ENCODE data around the gene PRX. TPM values are rescaled to one million over a fixed set of nuclear protein-coding genes. Genes with fewer than 3 reads are reported as not detected.
"Not testable (repeated sequence)": the region's sequence is repeated elsewhere in the genome, so short reads cannot be mapped to it uniquely, and the experiment has no call there.

The PRX gene, protein sequence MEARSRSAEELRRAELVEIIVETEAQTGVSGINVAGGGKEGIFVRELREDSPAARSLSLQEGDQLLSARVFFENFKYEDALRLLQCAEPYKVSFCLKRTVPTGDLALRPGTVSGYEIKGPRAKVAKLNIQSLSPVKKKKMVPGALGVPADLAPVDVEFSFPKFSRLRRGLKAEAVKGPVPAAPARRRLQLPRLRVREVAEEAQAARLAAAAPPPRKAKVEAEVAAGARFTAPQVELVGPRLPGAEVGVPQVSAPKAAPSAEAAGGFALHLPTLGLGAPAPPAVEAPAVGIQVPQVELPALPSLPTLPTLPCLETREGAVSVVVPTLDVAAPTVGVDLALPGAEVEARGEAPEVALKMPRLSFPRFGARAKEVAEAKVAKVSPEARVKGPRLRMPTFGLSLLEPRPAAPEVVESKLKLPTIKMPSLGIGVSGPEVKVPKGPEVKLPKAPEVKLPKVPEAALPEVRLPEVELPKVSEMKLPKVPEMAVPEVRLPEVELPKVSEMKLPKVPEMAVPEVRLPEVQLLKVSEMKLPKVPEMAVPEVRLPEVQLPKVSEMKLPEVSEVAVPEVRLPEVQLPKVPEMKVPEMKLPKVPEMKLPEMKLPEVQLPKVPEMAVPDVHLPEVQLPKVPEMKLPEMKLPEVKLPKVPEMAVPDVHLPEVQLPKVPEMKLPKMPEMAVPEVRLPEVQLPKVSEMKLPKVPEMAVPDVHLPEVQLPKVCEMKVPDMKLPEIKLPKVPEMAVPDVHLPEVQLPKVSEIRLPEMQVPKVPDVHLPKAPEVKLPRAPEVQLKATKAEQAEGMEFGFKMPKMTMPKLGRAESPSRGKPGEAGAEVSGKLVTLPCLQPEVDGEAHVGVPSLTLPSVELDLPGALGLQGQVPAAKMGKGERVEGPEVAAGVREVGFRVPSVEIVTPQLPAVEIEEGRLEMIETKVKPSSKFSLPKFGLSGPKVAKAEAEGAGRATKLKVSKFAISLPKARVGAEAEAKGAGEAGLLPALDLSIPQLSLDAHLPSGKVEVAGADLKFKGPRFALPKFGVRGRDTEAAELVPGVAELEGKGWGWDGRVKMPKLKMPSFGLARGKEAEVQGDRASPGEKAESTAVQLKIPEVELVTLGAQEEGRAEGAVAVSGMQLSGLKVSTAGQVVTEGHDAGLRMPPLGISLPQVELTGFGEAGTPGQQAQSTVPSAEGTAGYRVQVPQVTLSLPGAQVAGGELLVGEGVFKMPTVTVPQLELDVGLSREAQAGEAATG (N-terminal part only)
- 1 to 10 TPM; 1.0 to 1.4 TPM for total RNA-seq

- Mint-ChIP-seq H3K27ac (no peak within 1 kb of the TSS), H3K4me1 (peaks cover 10% of the 10 kb centered on the region), H3K36me3 (ENCODE audit: low read depth) (no peaks in the 10 kb centered on the region), H3K27me3 (peaks cover 2% of the 10 kb centered on the region), H3K9me3 (ENCODE audit: low read depth) (no peaks in the 10 kb centered on the region), H3K4me3 (no peak within 1 kb of the TSS)
- DNase-seq (no peak), ATAC-seq (no peak)
- ChIA-PET CTCF (interaction anchor here (0.7 to 1.2 kb wide), 2 partner anchors 13 to 18 kb away, joined by 3 read pairs; no protein-coding TSS in a partner anchor), POLR2A (no interaction called here)
- intact Hi-C loops (cut with DNase I, micrococcal nuclease), result no loop called here
Observed at GRCh38 chr19:40413291-40413845, at the start of gene PRX. Gene PRX (minus strand): TSS chr19:40413378. CDS start chr19:40407932, 5,446 bp downstream.

DNA sequence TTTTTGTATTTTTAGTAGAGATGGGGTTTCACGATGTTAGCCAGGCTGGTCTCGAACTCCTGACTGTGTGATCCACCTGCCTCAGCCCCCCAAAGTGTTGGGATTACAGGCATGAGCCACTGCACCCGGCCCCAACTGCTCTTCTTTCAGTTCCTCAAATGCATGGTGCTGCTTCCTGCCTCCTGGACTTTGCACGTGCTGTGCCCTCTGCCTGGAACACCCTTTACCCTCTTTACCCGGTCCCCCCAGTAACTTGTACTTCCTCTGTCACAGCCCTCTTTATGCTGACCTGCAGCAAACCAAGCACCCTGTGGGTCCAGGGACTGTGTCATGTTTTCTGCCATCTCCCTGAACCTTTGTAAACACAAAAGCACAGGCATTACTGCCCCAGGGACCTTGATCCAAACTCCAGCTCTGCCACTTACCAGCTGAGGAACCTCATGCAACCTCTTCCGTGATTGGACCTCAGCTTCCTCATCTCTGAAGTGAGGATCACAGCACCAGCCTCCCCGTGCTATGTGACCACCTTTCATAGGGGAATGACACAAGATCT, 48.6 kb upstream of the PRX start:
- intact Hi-C loops (cut with DNase I, micrococcal nuclease), result loop anchor here in 1 of 2 experiments (10.0 kb wide), 1 partner anchor 253 kb away; the partner anchor contains the start of genes COQ8B and ITPKC
- Mint-ChIP-seq H3K4me3 (no peak overlapping the region), H3K4me1 (peaks cover 27% of the 10 kb centered on the region), H3K27ac (no peak overlapping the region), H3K27me3 (peaks cover 6% of the 10 kb centered on the region), H3K36me3 (ENCODE audit: low read depth) (peaks cover 4% of the 10 kb centered on the region), H3K9me3 (ENCODE audit: low read depth) (no peaks in the 10 kb centered on the region)
- DNase-seq (no peak), ATAC-seq (no peak)
- ChIA-PET POLR2A (no interaction called here), CTCF (no interaction called here)

DNA sequence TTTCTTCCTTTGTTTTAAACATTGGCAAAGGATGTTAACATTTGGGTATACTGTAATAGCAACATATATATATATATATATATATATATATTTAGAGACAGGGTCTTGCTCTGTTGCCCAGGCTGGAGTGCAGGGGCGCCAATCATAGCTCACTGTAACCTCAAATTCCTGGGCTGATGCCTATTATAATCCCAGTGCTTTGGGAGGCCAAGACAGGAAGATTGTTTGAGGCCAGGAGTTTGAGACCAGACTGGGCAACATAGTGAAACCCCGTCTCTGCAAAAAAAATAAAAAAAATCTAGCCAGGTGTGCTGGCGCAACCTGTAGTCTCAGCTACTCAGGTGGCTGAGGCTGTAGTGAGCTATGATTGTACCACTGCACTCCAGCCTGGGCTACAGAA, 47.0 kb upstream of the PRX start:
- CTCF ChIA-PET, result interaction anchor here (0.6 to 1.7 kb wide), 2 partner anchors 39 to 988 kb away, joined by 3 to 4 read pairs; no protein-coding TSS in a partner anchor
- no peak for DNase-seq
- intact Hi-C loops (cut with DNase I, micrococcal nuclease), result loop anchor here in 1 of 2 experiments (10.0 kb wide), 1 partner anchor 255 kb away; the partner anchor contains the start of genes COQ8B and ITPKC
- Mint-ChIP-seq H3K27me3 (no peaks in the 10 kb centered on the region), H3K36me3 (ENCODE audit: low read depth) (no peaks in the 10 kb centered on the region), H3K9me3 (ENCODE audit: low read depth) (no peaks in the 10 kb centered on the region), H3K4me1 (peaks cover 16% of the 10 kb centered on the region), H3K27ac (no peak overlapping the region), H3K4me3 (no peak overlapping the region)
- POLR2A ChIA-PET, result no interaction called here
- no peak for ATAC-seq

GRCh38 chr19:40458597-40458974, 45.4 kb upstream of the PRX start:
- no peak overlapping the region for H3K4me3 Mint-ChIP-seq
- DNase-seq (no peak), ATAC-seq (no peak)
- no peaks in the 10 kb centered on the region for H3K27me3 Mint-ChIP-seq
- POLR2A ChIA-PET, result no interaction called here
- H3K27ac Mint-ChIP-seq, result no peak overlapping the region
- peaks cover 5% of the 10 kb centered on the region for H3K4me1 Mint-ChIP-seq
- intact Hi-C loops (cut with DNase I, micrococcal nuclease), result no loop called here
- CTCF ChIA-PET, result interaction anchor here (1.7 kb wide), 1 partner anchor 38 kb away, joined by 4 read pairs; no protein-coding TSS in a partner anchor
- H3K36me3 Mint-ChIP-seq (ENCODE audit: low read depth), result no peaks in the 10 kb centered on the region
- H3K9me3 Mint-ChIP-seq (ENCODE audit: low read depth), result no peaks in the 10 kb centered on the region

DNA sequence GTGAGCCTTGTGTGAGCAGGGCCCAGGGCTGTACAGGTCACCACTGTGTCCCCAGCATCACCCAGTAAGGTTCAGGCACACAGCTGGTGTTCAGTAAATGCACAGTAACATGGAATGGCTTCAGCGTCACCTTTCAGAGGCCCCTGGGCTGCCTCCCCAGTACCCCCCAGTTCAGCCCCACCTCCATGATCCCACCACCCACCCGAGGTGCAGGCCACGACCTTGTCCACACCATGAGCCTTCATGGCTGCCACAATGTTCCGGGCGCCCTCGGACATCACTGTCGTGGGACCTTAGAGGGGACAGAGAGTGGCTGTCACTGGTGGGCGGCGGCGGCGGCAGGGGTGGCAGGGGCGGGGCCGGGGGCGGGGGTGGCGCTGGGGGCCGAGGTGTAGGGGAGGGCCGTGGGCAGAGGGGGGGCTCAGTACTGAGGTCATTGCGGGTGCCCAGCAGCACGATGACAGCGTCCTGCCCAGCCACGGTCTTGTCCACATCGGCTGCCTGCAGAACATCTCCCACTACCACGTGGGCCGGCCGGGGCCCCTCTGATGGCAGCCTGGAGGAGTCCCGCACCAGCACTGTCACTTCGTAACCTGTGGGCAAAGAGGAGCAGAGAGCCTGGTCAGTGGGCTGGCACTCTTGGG, 44.9 kb upstream of the PRX start:
- H3K27me3 Mint-ChIP-seq, result no peaks in the 10 kb centered on the region
- CTCF ChIA-PET, result interaction anchor here (1.1 kb wide), 1 partner anchor 153 kb away, joined by 3 read pairs; no protein-coding TSS in a partner anchor
- no peaks in the 10 kb centered on the region for H3K36me3 Mint-ChIP-seq (ENCODE audit: low read depth)
- no peak overlapping the region for H3K4me3 Mint-ChIP-seq
- intact Hi-C loops (cut with DNase I, micrococcal nuclease), result no loop called here
- no peak overlapping the region for H3K27ac Mint-ChIP-seq
- no peak for ATAC-seq
- H3K9me3 Mint-ChIP-seq (ENCODE audit: low read depth), result no peaks in the 10 kb centered on the region
- no peak for DNase-seq
- H3K4me1 Mint-ChIP-seq, result peaks cover 2% of the 10 kb centered on the region
- POLR2A ChIA-PET, result no interaction called here

DNA sequence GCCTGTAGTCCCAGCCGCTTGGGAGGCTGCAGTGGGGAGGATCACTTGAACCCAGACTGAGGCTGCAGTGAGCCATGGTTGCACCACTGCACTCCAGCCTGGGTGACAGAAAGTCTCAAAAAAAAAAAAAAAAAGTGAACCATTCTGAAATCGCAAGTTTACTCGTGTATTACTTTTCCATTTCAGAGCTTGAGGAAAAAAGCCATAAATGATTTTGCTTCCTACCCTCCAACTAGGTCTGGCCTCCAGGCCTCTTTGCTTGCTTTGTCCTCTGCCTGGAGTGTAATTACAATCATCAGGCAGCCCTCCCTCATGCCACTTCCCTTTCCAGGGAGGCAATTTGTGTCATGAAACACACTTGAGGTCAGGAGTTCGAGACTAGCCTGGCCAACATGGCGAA, 43.9 kb upstream of the PRX start:
- ATAC-seq (no peak), DNase-seq (no peak)
- Mint-ChIP-seq H3K27ac (no peak overlapping the region), H3K4me3 (no peak overlapping the region), H3K36me3 (ENCODE audit: low read depth) (no peaks in the 10 kb centered on the region), H3K9me3 (ENCODE audit: low read depth) (no peaks in the 10 kb centered on the region), H3K4me1 (no peaks in the 10 kb centered on the region), H3K27me3 (no peaks in the 10 kb centered on the region)
- CTCF ChIA-PET, result interaction anchor here (0.7 to 1.1 kb wide), 2 partner anchors 34 to 152 kb away, joined by 3 read pairs; no protein-coding TSS in a partner anchor
- intact Hi-C loops (cut with DNase I, micrococcal nuclease), result no loop called here
- POLR2A ChIA-PET, result no interaction called here

DNA sequence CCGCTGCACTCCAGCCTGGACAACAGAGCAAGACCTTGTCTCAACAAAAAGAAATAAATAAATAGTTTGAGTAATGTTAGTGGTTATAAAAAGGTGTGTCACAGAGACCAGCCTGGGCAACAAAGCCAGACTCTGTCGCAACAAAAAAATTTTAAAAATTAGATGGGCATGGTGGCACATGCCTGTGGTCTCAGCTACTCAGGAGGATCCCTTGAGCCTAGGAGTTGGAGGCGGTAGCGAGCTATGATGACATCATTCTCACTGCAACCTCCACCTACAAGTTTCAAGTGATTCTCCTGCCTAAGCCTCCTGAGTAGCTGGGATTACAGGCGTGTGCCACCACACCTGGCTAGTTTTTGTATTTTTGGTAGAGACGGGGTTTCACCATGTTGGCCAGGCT, 40.8 kb upstream of the PRX start:
- H3K4me3 Mint-ChIP-seq; ATAC-seq; intact Hi-C loops (cut with DNase I, micrococcal nuclease); DNase-seq; H3K9me3 Mint-ChIP-seq (ENCODE audit: low read depth); H3K36me3 Mint-ChIP-seq (ENCODE audit: low read depth); H3K27me3 Mint-ChIP-seq; H3K27ac Mint-ChIP-seq; H3K4me1 Mint-ChIP-seq; POLR2A ChIA-PET: not testable (repeated sequence)
- CTCF ChIA-PET, result interaction anchor here (0.6 to 1.2 kb wide), 3 partner anchors 10 to 475 kb away, joined by 3 to 6 read pairs (median 3); no protein-coding TSS in a partner anchor

DNA sequence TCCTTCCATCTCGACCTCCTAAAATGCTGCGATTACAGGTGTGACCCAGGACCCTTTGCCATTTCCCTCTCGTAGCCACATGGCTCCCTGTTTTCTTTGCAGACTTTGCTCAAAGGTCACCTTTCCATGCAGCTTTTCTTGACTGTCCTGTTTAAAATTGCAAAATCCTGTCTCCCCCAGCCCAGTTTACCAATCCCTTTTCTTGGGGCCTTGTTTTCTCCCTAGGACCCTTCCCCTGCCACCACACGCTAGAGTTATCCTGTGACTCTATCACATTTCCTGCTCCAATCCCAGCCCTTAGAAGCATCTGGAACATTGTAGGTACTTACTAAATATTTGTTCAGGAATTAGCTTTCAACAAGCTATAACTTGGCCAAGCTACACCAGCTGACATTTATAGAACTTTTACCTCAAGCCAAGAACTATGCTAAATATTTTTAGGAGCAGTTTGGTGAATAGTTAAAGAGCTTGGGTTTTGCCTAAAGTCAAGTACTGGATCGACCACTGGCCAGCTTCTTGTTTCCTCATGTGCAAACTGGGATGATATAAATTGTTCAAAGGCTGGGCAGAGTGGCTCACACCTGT, 40.1 kb upstream of the PRX start:
- no peaks in the 10 kb centered on the region for H3K9me3 Mint-ChIP-seq (ENCODE audit: low read depth)
- H3K4me1 Mint-ChIP-seq, result no peaks in the 10 kb centered on the region

GRCh38 chr19:40452016-40452415, 38.8 kb upstream of the PRX start:
- Mint-ChIP-seq H3K36me3 (ENCODE audit: low read depth) (no peaks in the 10 kb centered on the region), H3K27ac (no peak overlapping the region), H3K9me3 (ENCODE audit: low read depth) (no peaks in the 10 kb centered on the region), H3K4me1 (no peaks in the 10 kb centered on the region), H3K4me3 (no peak overlapping the region), H3K27me3 (no peaks in the 10 kb centered on the region)
- POLR2A ChIA-PET, result no interaction called here
- no peak for ATAC-seq
- DNase-seq, result no peak
- intact Hi-C loops (cut with DNase I, micrococcal nuclease), result no loop called here
- CTCF ChIA-PET, result interaction anchor here (1.2 kb wide), 1 partner anchor 31 kb away, joined by 5 read pairs; no protein-coding TSS in a partner anchor

More for the DNA sequence above, 40.1 kb upstream of the PRX start:
- Mint-ChIP-seq H3K27ac (no peak overlapping the region), H3K27me3 (no peaks in the 10 kb centered on the region), H3K4me3 (no peak overlapping the region), H3K36me3 (ENCODE audit: low read depth) (no peaks in the 10 kb centered on the region)
- POLR2A ChIA-PET, result interaction anchor here (0.7 kb wide), 1 partner anchor 302 kb away, joined by 4 read pairs; no protein-coding TSS in a partner anchor
- intact Hi-C loops (cut with DNase I, micrococcal nuclease), result no loop called here
- DNase-seq (no peak), ATAC-seq (no peak)
- CTCF ChIA-PET, result interaction anchor here (0.5 to 1.2 kb wide), 4 partner anchors 10 to 893 kb away, joined by 3 to 6 read pairs (median 3); no protein-coding TSS in a partner anchor

DNA sequence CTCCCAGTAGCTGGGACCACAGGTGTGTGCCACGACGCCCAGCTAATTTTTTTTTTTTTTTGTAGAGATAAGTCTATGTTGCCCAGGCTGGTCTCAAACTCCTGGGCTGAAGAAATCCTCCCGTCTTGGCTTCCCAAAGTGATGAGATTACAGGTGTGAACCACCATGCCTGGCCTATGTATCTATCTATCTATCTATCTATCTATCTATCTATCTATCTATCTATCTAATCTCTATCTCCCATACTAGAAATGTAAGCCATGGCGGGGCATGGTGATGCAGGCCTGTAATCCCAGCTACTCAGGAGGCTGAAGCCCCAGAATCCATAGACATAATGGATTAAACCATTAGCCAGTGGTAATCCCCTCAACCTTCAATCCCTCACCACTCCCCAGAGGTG, 37.5 kb upstream of the PRX start:
- DNase-seq (no peak), ATAC-seq (no peak)
- ChIA-PET POLR2A (interaction anchor here (0.6 to 0.7 kb wide), 2 partner anchors 302 to 1015 kb away, joined by 3 to 4 read pairs; partner anchors contain the start of gene RPS16), CTCF (interaction anchor here (0.6 to 1.2 kb wide), 3 partner anchors 15 to 30 kb away, joined by 4 to 5 read pairs (median 4); no protein-coding TSS in a partner anchor)
- Mint-ChIP-seq H3K27me3 (no peaks in the 10 kb centered on the region), H3K9me3 (ENCODE audit: low read depth) (no peaks in the 10 kb centered on the region), H3K4me1 (no peaks in the 10 kb centered on the region), H3K27ac (no peak overlapping the region), H3K36me3 (ENCODE audit: low read depth) (no peaks in the 10 kb centered on the region), H3K4me3 (no peak overlapping the region)
- intact Hi-C loops (cut with DNase I, micrococcal nuclease), result no loop called here
